A204.1 (cell line): ENCODE measurements around the gene ARG1.

Source experiments
- FAIRE-seq: peaks from 2 replicates; lab custom pipeline; 2012; peaks lifted over from hg19 to GRCh38; lab: Jason Lieb, UNC

ARG1 gene

GRCh38 chr6:131586543-131586942, 13.5 kb downstream of the ARG1 start:
- FAIRE-seq, result no peak

GRCh38 chr6:131587909-131588308, 14.9 kb downstream of the ARG1 start:
- no peak for FAIRE-seq

GRCh38 chr6:131588643-131589042, 15.6 kb downstream of the ARG1 start:
- no peak for FAIRE-seq

GRCh38 chr6:131592935-131593334, 19.9 kb downstream of the ARG1 start:
- FAIRE-seq, result no peak

GRCh38 chr6:131594074-131594473, 21.0 kb downstream of the ARG1 start:
- no peak for FAIRE-seq

GRCh38 chr6:131597446-131597845, 24.4 kb downstream of the ARG1 start:
- peak; percentile 30 for FAIRE-seq

- FAIRE-seq, result no peak
Observed at GRCh38 chr6:131600716-131601115, 27.7 kb downstream of the ARG1 start.

- no peak for FAIRE-seq
Observed at GRCh38 chr6:131602781-131603312, 29.8 kb downstream of the ARG1 start.

- no peak for FAIRE-seq
Observed at GRCh38 chr6:131613296-131613925, 40.4 kb downstream of the ARG1 start.

- no peak for FAIRE-seq
Observed at GRCh38 chr6:131615275-131615674, 42.2 kb downstream of the ARG1 start.

- no peak for FAIRE-seq
Observed at GRCh38 chr6:131627724-131628682, 55.0 kb downstream of the ARG1 start, which contains the start of gene MED23. MED23 (minus strand) TSS chr6:131628242; CDS start chr6:131628049, 193 bp downstream.

GRCh38 chr6:131628726-131629125, 55.7 kb downstream of the ARG1 start:
- FAIRE-seq, result no peak

GRCh38 chr6:131629651-131630050, 56.6 kb downstream of the ARG1 start:
- no peak for FAIRE-seq

GRCh38 chr6:131631625-131632289, 58.7 kb downstream of the ARG1 start:
- FAIRE-seq, result no peak
